Activated CD8-positive, alpha-beta T cell treated with anti-CD3 and anti-CD28 coated beads for 36 hours (primary cell): ENCODE results near the gene KANK2. TPM values are rescaled to one million over a fixed set of nuclear protein-coding genes. Genes with fewer than 3 reads are reported as not detected.

Source experiments
- ATAC-seq: fragments of 200-7000 bp; cut with Tn5 transposase; one replicate; pipeline ENCODE4 v1.10.0; 2021; ENCODE audit warnings: mild to moderate bottlenecking, moderate library complexity
- CTCF ChIA-PET: fragments of 350-600 bp; sonication (Branson Sonifier 250); formaldehyde crosslinking; loops from one replicate; lab custom pipeline; 2021; ENCODE audit warnings: antibody characterized with exemption; lab: Charles Lee
- POLR2A ChIA-PET: fragments of 350-600 bp; sonication (Branson Sonifier 250); formaldehyde crosslinking; loops from one replicate; lab custom pipeline; 2021; ENCODE audit warnings: antibody characterized with exemption; lab: Charles Lee
- DNase-seq: peaks from one replicate; pipeline ENCODE4 v3.0.0-alpha.2; 2020
- H3K27ac Mint-ChIP-seq: one replicate; pipeline ENCODE4 v1.8.0; 2021; ENCODE audit warnings: mild to moderate bottlenecking, mixed read lengths
- H3K27me3 Mint-ChIP-seq: one replicate; pipeline ENCODE4 v1.8.0; 2021; ENCODE audit warnings: mixed read lengths
- H3K36me3 Mint-ChIP-seq: one replicate; pipeline ENCODE4 v1.8.0; 2021; ENCODE audit warnings: low read depth, mixed read lengths
- H3K4me1 Mint-ChIP-seq: one replicate; pipeline ENCODE4 v1.8.0; 2021; ENCODE audit warnings: low read depth, mixed read lengths
- H3K4me3 Mint-ChIP-seq: one replicate; pipeline ENCODE4 v1.8.0; 2021; ENCODE audit warnings: mild to moderate bottlenecking, moderate library complexity, mixed read lengths
- H3K9me3 Mint-ChIP-seq: one replicate; pipeline ENCODE4 v1.8.0; 2021; ENCODE audit warnings: mixed read lengths
- CTCF ChIP-seq: fragments of 200-600 bp; IDR thresholded peaks from one replicate; pipeline ENCODE4 v1.8.0; 2022; ENCODE audit warnings: antibody characterized with exemption, mild to moderate bottlenecking
- intact Hi-C: fragments of 100-400 bp; cut with micrococcal nuclease; formaldehyde crosslinking; loops from one replicate; pipeline ENCODE4 v1.10.0; 2022
- total RNA-seq, 2 experiments: library from RNA; stranded (reverse); gene quantifications; one replicate each; pipeline ENCODE4 v1.2.3, GENCODE V29; 2021

Gene KANK2
- total RNA-seq, 2 experiments from 2014 or later = 1.9 to 2.0 TPM

GRCh38 chr19:11223200-11223599 is 25.9 kb upstream of the KANK2 start:
- TF ChIP-seq CTCF = no peak
- no peak for ATAC-seq
- POLR2A ChIA-PET = no interaction called here
- H3K4me1 Mint-ChIP-seq = no peaks in the 10 kb centered on the region
- no peak overlapping the region for H3K27ac Mint-ChIP-seq
- H3K36me3 Mint-ChIP-seq = peaks cover 10% of the 10 kb centered on the region
- H3K9me3 Mint-ChIP-seq = peaks cover 13% of the 10 kb centered on the region
- intact Hi-C loops = no loop called here
- CTCF ChIA-PET = no interaction called here
- no peak overlapping the region for H3K4me3 Mint-ChIP-seq
- H3K27me3 Mint-ChIP-seq = peaks cover 4% of the 10 kb centered on the region
- DNase-seq = no peak

DNA sequence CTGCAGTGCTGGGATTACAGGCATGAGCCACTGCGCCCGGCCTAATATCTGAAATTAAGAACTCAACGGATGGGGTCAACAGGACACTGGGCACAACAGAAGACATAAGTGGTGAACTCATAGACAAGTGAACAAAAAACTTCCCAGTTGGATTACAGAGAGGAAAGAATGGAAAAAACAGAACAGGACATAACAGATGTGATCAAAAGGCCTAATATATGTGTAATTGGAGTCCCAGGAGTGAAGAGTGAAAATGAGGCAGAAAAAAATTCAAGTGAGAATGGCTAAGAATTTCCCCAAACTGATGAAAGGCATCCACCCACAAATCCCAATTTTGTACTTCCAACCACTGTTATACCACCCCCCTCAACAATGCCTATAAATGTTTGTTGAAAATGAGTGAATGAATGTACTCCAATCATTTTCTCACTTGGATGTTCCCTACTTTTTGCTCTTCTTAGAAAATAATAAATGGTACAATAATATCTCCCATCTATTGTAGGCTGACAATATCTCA is 23.8 kb upstream of the KANK2 start:
- Mint-ChIP-seq H3K27ac (no peak overlapping the region), H3K4me3 (no peak overlapping the region), H3K9me3 (peaks cover 13% of the 10 kb centered on the region), H3K27me3 (peaks cover 4% of the 10 kb centered on the region), H3K36me3 (peaks cover 10% of the 10 kb centered on the region), H3K4me1 (no peaks in the 10 kb centered on the region)
- intact Hi-C loops = no loop called here
- ChIA-PET POLR2A (no interaction called here), CTCF (no interaction called here)
- no peak for TF ChIP-seq CTCF
- ATAC-seq (no peak), DNase-seq (no peak)

DNA sequence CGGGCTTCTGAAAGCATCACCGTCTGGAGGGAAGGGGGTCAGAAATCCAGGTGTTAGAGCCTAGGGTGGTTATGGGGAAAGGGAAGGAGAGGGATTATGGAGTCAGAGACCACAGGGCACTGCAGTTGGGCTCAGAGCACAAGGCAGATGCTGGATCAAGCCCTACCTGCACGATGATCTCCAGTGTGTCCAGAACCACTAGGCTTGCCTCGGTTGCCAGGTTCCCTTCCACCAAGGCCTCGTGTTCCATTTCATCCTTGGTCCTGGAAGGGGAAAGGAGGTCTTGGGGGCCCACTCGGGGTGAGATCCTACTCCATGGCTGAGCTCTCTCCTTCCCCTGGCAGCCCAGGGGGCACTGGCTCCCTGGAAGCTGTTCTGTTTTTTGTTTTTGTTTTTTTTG is 17.0 kb upstream of the KANK2 start:
- Mint-ChIP-seq H3K27me3 (peaks cover 4% of the 10 kb centered on the region), H3K36me3 (no peaks in the 10 kb centered on the region), H3K27ac (no peak overlapping the region), H3K4me3 (no peak overlapping the region), H3K4me1 (no peaks in the 10 kb centered on the region), H3K9me3 (peaks cover 6% of the 10 kb centered on the region)
- TF ChIP-seq CTCF = no peak
- no peak for ATAC-seq
- intact Hi-C loops = no loop called here
- no peak for DNase-seq
- CTCF ChIA-PET = interaction anchor here (1.5 kb wide), 1 partner anchor 11 kb away, joined by 6 read pairs; no protein-coding TSS in a partner anchor
- POLR2A ChIA-PET = interaction anchor here (1.0 kb wide), 1 partner anchor 28 kb away, joined by 3 read pairs; no protein-coding TSS in a partner anchor

DNA sequence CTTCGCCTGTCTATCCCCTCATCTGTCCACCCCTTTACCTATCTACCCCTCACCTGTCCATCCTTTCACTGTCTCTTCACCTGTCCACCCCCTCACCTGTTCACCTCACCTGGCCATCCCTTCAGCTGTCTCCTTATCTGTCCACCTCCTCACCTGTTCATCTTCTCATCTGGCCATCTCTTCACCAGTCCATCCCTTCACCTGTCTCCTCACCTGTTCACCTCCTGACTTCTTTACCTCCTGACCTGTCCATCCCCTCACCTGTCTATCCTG is 13.2 kb upstream of the KANK2 start:
- POLR2A ChIA-PET = no interaction called here
- H3K27ac Mint-ChIP-seq = no peak overlapping the region
- no peaks in the 10 kb centered on the region for H3K36me3 Mint-ChIP-seq
- intact Hi-C loops = no loop called here
- H3K4me1 Mint-ChIP-seq = no peaks in the 10 kb centered on the region
- no peak for TF ChIP-seq CTCF
- H3K4me3 Mint-ChIP-seq = no peak overlapping the region
- ATAC-seq = no peak
- H3K27me3 Mint-ChIP-seq = peaks cover 2% of the 10 kb centered on the region
- DNase-seq = no peak
- H3K9me3 Mint-ChIP-seq = peaks cover 6% of the 10 kb centered on the region
- CTCF ChIA-PET = no interaction called here

DNA sequence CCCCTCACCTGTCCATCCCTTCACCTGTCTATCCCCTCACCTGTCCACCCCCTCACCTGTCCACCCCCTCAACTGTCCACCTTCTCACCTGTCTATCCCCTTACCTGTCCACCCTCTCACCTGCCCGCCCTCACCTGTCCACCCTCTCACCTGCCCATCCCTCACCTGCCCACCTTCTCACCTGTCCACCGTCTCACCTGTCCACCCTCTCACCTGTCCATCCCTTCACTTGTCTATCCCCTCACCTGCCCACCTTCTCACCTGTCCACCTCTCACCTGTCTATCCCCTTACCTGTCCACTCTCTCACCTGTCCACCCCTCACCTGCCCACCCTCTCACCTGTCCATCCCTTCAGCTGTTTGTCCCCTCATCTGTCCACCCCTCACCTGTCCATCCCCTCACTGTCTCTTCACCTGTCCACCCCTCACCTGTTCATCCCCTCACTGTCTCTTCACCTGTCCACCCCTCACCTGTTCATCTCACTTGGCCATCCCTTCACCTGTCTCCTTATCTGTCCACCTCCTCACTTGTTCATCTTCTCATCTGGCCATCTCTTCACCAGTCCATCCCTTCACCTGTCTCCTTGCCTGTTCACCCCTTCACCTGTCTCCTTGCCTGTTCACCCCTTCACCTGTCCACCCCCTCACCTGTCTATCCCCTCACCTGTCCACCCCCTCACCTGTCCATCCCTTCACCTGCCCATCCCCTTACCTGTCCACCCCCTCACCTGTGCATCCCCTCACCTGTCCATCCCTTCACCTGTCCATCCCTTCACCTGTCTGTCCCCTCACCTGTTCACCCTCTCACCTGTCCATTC is 12.7 kb upstream of the KANK2 start:
- Mint-ChIP-seq H3K27me3 (peaks cover 2% of the 10 kb centered on the region), H3K4me3 (no peak overlapping the region), H3K9me3 (peaks cover 6% of the 10 kb centered on the region), H3K4me1 (no peaks in the 10 kb centered on the region), H3K36me3 (no peaks in the 10 kb centered on the region), H3K27ac (no peak overlapping the region)
- ATAC-seq (no peak), DNase-seq (no peak)
- no peak for TF ChIP-seq CTCF
- intact Hi-C loops = no loop called here
- ChIA-PET POLR2A (no interaction called here), CTCF (no interaction called here)
